NCI-H146 treated with DMSO at 0.1 percent for 48 hours (cell line): ENCODE results near the gene DYNC1H1.
A peak's percentile ranks its signal among the peaks of the same experiment; 100 is the strongest.

ENCODE experiments used
- DNase-seq: peaks from one replicate; lab custom pipeline; 2025; ENCODE audit not compliant: unreplicated experiment; lab: John Stamatoyannopoulos, UW

The DYNC1H1 gene

GRCh38 chr14:101939646-101940170 is 24.7 kb upstream of the DYNC1H1 start:
- no peak for DNase-seq

GRCh38 chr14:101944451-101944850 is 19.9 kb upstream of the DYNC1H1 start:
- DNase-seq, result no peak

- no peak for DNase-seq
These were observed 19.2 kb upstream of the DYNC1H1 start for GRCh38 chr14:101945171-101945570.

- DNase-seq, result no peak
These were observed 16.8 kb upstream of the DYNC1H1 start for GRCh38 chr14:101947577-101947903.

GRCh38 chr14:101947904-101948665 is 16.3 kb upstream of the DYNC1H1 start:
- peak; percentile 92 for DNase-seq

GRCh38 chr14:101948666-101949216 is 15.6 kb upstream of the DYNC1H1 start:
- DNase-seq, result no peak

- no peak for DNase-seq
These were observed 14.3 kb upstream of the DYNC1H1 start for GRCh38 chr14:101950100-101950499.

GRCh38 chr14:101950516-101951215 is 13.7 kb upstream of the DYNC1H1 start:
- DNase-seq, result no peak

- no peak for DNase-seq
These were observed 11.2 kb upstream of the DYNC1H1 start for GRCh38 chr14:101953151-101953550.

GRCh38 chr14:101954501-101954900 is 9.9 kb upstream of the DYNC1H1 start:
- no peak for DNase-seq

GRCh38 chr14:101955695-101956161 is 8.6 kb upstream of the DYNC1H1 start:
- no peak for DNase-seq

GRCh38 chr14:101956179-101956885 is 8.0 kb upstream of the DYNC1H1 start:
- DNase-seq, result no peak

- no peak for DNase-seq
These were observed 6.8 kb upstream of the DYNC1H1 start for GRCh38 chr14:101957406-101958234.

- no peak for DNase-seq
These were observed 5.8 kb upstream of the DYNC1H1 start for GRCh38 chr14:101958418-101959180.

GRCh38 chr14:101959277-101959676 is 5.1 kb upstream of the DYNC1H1 start:
- no peak for DNase-seq

- DNase-seq, result no peak
These were observed 4.1 kb upstream of the DYNC1H1 start for GRCh38 chr14:101960225-101960624.

- peak; percentile 42 for DNase-seq
These were observed 3.2 kb upstream of the DYNC1H1 start for GRCh38 chr14:101961011-101961721.

GRCh38 chr14:101961746-101962502 is 2.4 kb upstream of the DYNC1H1 start:
- DNase-seq, result no peak
